AG10803 (cell line): ENCODE measurements around the gene FRK.
"Not testable (repeated sequence)": the region's sequence is repeated elsewhere in the genome, so short reads cannot be mapped to it uniquely, and the experiment has no call there.

Experiments
- DNase-seq: peaks from one replicate; pipeline ENCODE4 v3.0.0; 2010; ENCODE audit warnings: low read depth
- H3K4me3 ChIP-seq: 2 replicates; pipeline ENCODE4 v1.5.1; 2011; ENCODE audit warnings: mild to moderate bottlenecking, low read length, control low read depth
- TF ChIP-seq, protein P1 (sequence below): conservative IDR thresholded peaks from 2 replicates; pipeline ENCODE4 v1.5.1; 2011; ENCODE audit warnings: mild to moderate bottlenecking, low read length, control low read depth, inconsistent platforms

FRK gene

DNA sequence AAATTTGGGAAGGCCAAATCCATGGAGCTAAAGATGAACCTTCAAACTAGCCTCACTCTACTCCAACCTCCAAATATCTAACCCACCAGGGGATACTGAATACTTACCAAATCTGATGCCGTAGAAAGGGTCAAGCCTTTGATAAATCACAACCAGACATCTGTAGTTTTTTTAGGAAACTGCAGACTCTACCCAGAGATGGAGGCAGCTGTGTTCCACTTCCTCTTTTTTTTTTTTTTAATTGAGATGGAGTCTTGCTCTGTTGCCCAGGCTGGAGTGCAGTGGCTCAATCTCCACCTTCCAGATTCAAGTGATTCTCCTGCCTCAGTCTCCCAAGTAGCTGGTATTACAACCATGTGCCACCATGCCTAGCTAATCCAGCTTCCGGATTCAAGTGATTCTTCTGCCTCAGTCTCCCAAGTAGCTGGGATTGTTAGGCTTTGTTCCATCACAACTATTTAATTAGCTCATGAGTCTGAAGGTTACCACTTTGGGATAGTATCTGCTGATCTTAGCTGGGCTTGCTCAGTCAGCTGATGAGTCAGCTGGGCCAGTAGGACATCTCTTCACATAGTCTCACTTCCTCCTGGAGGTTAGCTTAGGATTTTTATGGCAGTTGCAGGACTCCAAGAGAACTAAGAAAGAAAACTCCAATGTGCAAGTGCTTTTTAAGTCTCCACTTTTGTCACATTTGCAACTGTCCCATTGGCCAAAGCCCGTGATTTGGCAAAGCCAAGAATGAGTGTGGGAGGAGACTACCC, 13.3 kb downstream of the FRK start:
- H3K4me3 ChIP-seq = no peak overlapping the region
- TF ChIP-seq, protein P1, sequence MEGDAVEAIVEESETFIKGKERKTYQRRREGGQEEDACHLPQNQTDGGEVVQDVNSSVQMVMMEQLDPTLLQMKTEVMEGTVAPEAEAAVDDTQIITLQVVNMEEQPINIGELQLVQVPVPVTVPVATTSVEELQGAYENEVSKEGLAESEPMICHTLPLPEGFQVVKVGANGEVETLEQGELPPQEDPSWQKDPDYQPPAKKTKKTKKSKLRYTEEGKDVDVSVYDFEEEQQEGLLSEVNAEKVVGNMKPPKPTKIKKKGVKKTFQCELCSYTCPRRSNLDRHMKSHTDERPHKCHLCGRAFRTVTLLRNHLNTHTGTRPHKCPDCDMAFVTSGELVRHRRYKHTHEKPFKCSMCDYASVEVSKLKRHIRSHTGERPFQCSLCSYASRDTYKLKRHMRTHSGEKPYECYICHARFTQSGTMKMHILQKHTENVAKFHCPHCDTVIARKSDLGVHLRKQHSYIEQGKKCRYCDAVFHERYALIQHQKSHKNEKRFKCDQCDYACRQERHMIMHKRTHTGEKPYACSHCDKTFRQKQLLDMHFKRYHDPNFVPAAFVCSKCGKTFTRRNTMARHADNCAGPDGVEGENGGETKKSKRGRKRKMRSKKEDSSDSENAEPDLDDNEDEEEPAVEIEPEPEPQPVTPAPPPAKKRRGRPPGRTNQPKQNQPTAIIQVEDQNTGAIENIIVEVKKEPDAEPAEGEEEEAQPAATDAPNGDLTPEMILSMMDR = no peak
- DNase-seq = peak; percentile 6

DNA sequence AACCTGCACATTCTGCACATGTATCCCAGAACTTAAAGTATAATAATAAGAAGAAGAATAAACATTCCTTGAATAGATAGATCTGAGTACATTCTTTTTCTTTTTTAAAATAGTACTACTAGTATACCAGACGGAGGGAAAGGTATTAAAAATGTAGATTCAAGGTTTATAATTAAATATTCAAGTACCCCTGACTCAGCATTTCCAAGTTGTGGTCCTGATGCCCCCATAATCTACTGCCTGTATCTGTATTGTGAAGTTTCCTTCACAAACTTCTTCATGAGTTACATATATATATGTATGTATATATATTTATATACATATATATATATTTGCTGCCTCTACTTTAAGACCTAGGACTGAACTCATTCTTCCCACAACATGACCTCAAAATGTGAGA, 14.0 kb downstream of the FRK start:
- DNase-seq = no peak
- TF ChIP-seq, protein P1 = no peak
- no peak overlapping the region for H3K4me3 ChIP-seq

DNA sequence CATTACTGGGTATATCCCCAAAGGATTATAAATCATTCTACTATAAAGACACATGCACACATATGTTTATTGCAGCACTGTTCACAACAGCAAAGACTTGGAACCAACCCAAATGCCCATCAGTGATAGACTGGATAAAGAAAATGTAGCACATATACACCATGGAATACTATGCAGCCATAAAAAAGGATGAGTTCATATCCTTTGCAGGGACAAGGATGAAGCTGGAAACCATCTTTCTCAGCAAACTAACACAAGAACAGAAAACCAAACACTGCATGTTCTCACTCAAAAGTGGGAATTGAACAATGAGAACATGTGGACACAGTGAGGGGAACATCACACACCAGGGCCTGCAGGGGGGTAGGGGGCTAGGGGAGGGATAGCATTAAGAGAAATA, 14.4 kb downstream of the FRK start:
- H3K4me3 ChIP-seq, DNase-seq: not testable (repeated sequence)

DNA sequence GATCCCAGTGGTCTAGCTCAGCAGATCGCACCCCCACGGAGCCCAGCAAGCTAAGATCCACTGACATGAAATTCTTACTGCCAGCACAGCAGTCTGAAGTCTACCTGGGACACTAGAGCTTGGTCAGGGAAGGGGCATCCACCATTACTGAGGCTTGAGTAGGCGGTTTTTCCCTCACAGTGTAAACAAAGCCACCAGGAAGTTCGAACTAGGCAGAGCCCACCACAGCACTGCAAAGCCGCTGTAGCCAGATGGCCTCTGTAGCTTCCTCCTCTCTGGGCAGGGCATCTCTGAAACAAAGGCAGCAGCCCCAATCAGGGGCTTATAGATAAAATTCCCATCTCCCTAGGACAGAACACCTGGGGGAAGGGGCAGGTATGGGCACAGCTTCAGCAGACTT, 18.8 kb downstream of the FRK start:
- H3K4me3 ChIP-seq = no peak overlapping the region
- no peak for DNase-seq
- TF ChIP-seq, protein P1 = no peak

DNA sequence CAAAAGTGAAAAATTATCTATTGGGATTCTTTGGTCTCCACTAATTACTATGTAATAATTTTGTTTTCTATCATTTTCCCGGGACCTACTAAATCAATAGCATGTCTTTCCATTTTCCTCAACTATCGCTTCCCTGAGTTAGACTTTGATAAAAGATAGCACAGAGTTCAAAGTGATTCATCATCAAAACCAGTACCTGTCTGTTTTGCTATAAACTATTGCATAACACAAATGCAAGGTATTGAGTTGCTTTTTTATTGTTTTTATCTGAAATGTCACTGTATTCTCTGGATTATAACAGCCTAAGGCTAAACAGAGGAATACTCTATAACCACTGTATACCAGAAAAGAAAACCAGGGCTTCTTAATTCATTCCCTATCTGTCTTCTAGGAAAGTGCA, 19.7 kb downstream of the FRK start:
- H3K4me3 ChIP-seq = no peak overlapping the region
- TF ChIP-seq, protein P1 = no peak
- no peak for DNase-seq

DNA sequence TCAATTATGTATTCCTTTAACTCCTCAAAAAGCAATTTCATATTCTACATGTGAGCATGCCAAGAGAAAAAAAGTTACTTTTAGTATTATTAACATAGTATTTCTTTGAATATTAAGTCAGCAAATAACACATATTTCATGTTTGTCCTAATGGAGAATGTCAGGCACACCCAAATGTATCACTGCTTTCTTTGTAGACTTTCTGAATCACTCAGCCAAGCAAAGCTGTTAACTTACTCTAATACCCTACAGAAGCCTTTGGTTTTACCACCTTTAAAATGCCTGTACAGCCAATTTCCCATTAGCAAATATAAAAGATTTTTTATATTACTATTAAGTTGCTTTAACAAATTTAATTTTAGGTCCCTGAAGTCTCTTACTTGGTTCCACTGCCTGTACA, 23.8 kb downstream of the FRK start:
- H3K4me3 ChIP-seq = no peak overlapping the region
- TF ChIP-seq, protein P1 = no peak
- DNase-seq = no peak

DNA sequence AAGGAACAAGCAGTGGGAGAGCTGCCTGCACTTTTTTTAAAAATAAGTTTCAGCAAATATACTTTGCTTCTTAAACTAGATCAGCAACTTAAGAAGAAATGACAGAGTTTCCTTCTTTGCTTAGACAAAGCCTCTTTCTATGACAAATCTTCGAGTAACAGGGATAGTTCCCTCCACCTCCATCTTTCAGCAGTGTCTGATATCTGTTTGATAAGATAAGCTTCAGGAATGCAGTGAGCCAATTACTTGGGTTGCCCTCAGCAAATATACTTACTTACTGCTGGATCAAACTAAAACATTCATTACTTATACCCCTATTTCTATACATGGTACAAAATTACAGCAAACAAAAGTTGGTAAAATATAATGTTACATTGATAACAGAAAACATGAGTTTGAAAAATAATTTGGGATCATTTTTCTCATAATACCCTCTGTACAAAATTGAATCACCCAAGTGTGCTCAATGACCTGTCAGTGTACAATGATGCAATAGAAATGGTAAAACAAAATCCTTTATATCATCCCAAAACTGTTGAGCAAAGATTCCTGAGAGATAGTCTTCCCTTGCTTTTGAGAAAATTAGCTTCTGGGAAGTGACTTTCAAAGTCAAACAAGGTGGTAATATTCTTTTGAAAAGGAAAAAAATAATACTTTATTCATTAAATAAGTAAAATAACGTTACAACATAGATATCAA, 24.5 kb downstream of the FRK start:
- DNase-seq = no peak
- no peak overlapping the region for H3K4me3 ChIP-seq
- TF ChIP-seq, protein P1 = no peak
